SK-N-SH (cell line): ENCODE results near the gene HHEX. TPM values are rescaled to one million over a fixed set of nuclear protein-coding genes. Genes with fewer than 3 reads are reported as not detected.

Source experiments
- CTCF ChIA-PET: fragments of 300-600, 350-600 bp; formaldehyde crosslinking; extraction: SDS; loops from one replicate; lab custom pipeline; 2021; lab: Yijun Ruan, JAX
- POLR2A ChIA-PET: fragments of 350-600 bp; sonication (Branson Sonifier 250); formaldehyde crosslinking; extraction: SDS; loops from one replicate; lab custom pipeline; 2020; ENCODE audit warnings: antibody characterized with exemption, inconsistent platforms; lab: Yijun Ruan, JAX
- DNase-seq: peaks from one replicate; pipeline ENCODE4 v3.0.0; 2012
- H2AFZ ChIP-seq: fragments of 200-600 bp; sonication (generic); 2 replicates; pipeline ENCODE4 v1.8.1; 2016; ENCODE audit warnings: antibody characterized with exemption, mild to moderate bottlenecking, low read depth
- H3F3A ChIP-seq: fragments of 200-600 bp; sonication (generic); replicated peaks from 2 replicates; pipeline ENCODE3; 2016; ENCODE audit warnings: antibody characterized with exemption, mild to moderate bottlenecking; ENCODE audit not compliant: insufficient read depth
- H3K27ac ChIP-seq, 2 experiments: fragments of 200-500 bp in 1 of 2; fragments of 200-600 bp in 1 of 2; sonication (Bioruptor generic) in 1 of 2; sonication (generic), shearing (Covaris generic) in 1 of 2; 2 replicates each; pipeline versions ENCODE4 v1.5.1 to v1.6.1; 2014 to 2016; ENCODE audit warnings: low read depth in 2 of 2, inconsistent platforms in 1 of 2, low read length in 1 of 2, mild to moderate bottlenecking in 1 of 2, mixed read lengths in 1 of 2
- H3K27me3 ChIP-seq: fragments of 200-600 bp; sonication (generic), shearing (Covaris generic); 2 replicates; pipeline ENCODE4 v1.6.1; 2016; ENCODE audit warnings: mixed run types; ENCODE audit not compliant: insufficient read depth
- H3K36me3 ChIP-seq, 2 experiments: fragments of 200-500 bp in 1 of 2; fragments of 200-600 bp in 1 of 2; sonication (Bioruptor generic) in 1 of 2; sonication (generic) in 1 of 2; replicated peaks in 1 of 2; 2 replicates each; pipeline versions ENCODE3 to v1.5.1; 2014 to 2016; ENCODE audit warnings: low read length in 1 of 2, mild to moderate bottlenecking in 1 of 2; ENCODE audit not compliant: insufficient read depth in 2 of 2, control insufficient read depth in 1 of 2
- H3K4me1 ChIP-seq, 2 experiments: fragments of 200-500 bp in 1 of 2; fragments of 200-600 bp in 1 of 2; sonication (Bioruptor generic) in 1 of 2; sonication (generic), shearing (Covaris generic) in 1 of 2; 2 replicates each; pipeline versions ENCODE4 v1.5.1 to v1.6.1; 2014 to 2016; ENCODE audit warnings: low read depth in 1 of 2, low read length in 1 of 2, mixed run types in 1 of 2; ENCODE audit not compliant: insufficient read depth in 2 of 2, control insufficient read depth in 1 of 2
- H3K4me2 ChIP-seq: fragments of 200-600 bp; sonication (generic), shearing (Covaris generic); 2 replicates; pipeline ENCODE4 v1.6.1; 2017; ENCODE audit warnings: mixed run types
- H3K4me3 ChIP-seq, 2 experiments: fragments of 200-500 bp in 1 of 2; fragments of 200-600 bp in 1 of 2; sonication (Bioruptor generic) in 1 of 2; sonication (generic), shearing (Covaris generic) in 1 of 2; 2 replicates each; pipeline versions ENCODE4 v1.5.1 to v1.8.1; 2014 to 2016; ENCODE audit warnings: low read depth in 2 of 2, inconsistent platforms in 1 of 2, low read length in 1 of 2, mild to moderate bottlenecking in 1 of 2, mixed read lengths in 1 of 2, moderate library complexity in 1 of 2
- H3K79me2 ChIP-seq: fragments of 200-600 bp; sonication (generic); 2 replicates; pipeline ENCODE4 v1.8.1; 2017; ENCODE audit warnings: mild to moderate bottlenecking; ENCODE audit not compliant: insufficient read depth
- H3K9ac ChIP-seq: fragments of 200-600 bp; sonication (generic); 2 replicates; pipeline ENCODE4 v1.6.1; 2017; ENCODE audit warnings: mixed run types
- H3K9me2 ChIP-seq: fragments of 200-600 bp; sonication (generic); 2 replicates; pipeline ENCODE4 v1.6.1; 2017; ENCODE audit warnings: mixed run types
- H3K9me3 ChIP-seq: fragments of 200-600 bp; sonication (generic); 2 replicates; pipeline ENCODE4 v1.6.1; 2017; ENCODE audit warnings: mixed run types, mild to moderate bottlenecking, moderate library complexity
- H4K20me1 ChIP-seq: fragments of 200-600 bp; sonication (generic); 2 replicates; pipeline ENCODE4 v1.6.1; 2017; ENCODE audit warnings: mild to moderate bottlenecking, mixed run types; ENCODE audit not compliant: insufficient read depth
- CTCF ChIP-seq: fragments of 200-600 bp; sonication (generic); IDR thresholded peaks from 2 replicates; pipeline ENCODE4 v1.6.1; 2017; ENCODE audit warnings: antibody characterized with exemption, mild to moderate bottlenecking, moderate library complexity
- ELF1 ChIP-seq: IDR thresholded peaks from 2 replicates; pipeline ENCODE4 v1.4.0; 2012
- EP300 ChIP-seq, 2 experiments: IDR thresholded peaks; 2 replicates each; pipeline versions ENCODE4 v1.4.0 to v1.6.1; 2012; ENCODE audit warnings: borderline replicate concordance in 1 of 2, low read depth in 1 of 2, low read length in 1 of 2
- EZH2phosphoT487 ChIP-seq: fragments of 200-600 bp; sonication (generic); IDR thresholded peaks from 2 replicates; pipeline ENCODE4 v1.6.1; 2017; ENCODE audit warnings: low read depth, mixed run types, mild to moderate bottlenecking, antibody characterized with exemption, moderate library complexity, borderline replicate concordance
- FOXM1 ChIP-seq: IDR thresholded peaks from 2 replicates; pipeline ENCODE4 v1.4.0; 2012; ENCODE audit warnings: low read depth, mild to moderate bottlenecking
- MAX ChIP-seq: IDR thresholded peaks from 2 replicates; pipeline ENCODE4 v1.4.0; 2012; ENCODE audit warnings: low read depth
- MXI1 ChIP-seq: IDR thresholded peaks from 2 replicates; pipeline ENCODE4 v1.6.1; 2012; ENCODE audit warnings: mild to moderate bottlenecking, low read depth, low read length, improper control_type of control experiment
- NRF1 ChIP-seq: IDR thresholded peaks from 2 replicates; pipeline ENCODE4 v1.6.1; 2012; ENCODE audit warnings: low read depth, mild to moderate bottlenecking, low read length
- PBX3 ChIP-seq: IDR thresholded peaks from 2 replicates; pipeline ENCODE4; 2012
- POLR2AphosphoS5 ChIP-seq: IDR thresholded peaks from 2 replicates; pipeline ENCODE4 v1.6.1; 2012; ENCODE audit warnings: low read depth, low read length
- RAD21 ChIP-seq: IDR thresholded peaks from 2 replicates; pipeline ENCODE4 v1.6.1; 2012; ENCODE audit warnings: mild to moderate bottlenecking, low read length
- RCOR1 ChIP-seq: fragments of 150-350 bp; IDR thresholded peaks from 2 replicates; pipeline ENCODE4 v1.6.1; 2017; ENCODE audit warnings: antibody characterized with exemption, low read length
- RXRA ChIP-seq: IDR thresholded peaks from 2 replicates; pipeline ENCODE4 v1.4.0; 2012; ENCODE audit warnings: low read depth, mild to moderate bottlenecking, borderline replicate concordance
- SIN3A ChIP-seq: IDR thresholded peaks from 2 replicates; pipeline ENCODE4 v1.6.1; 2012; ENCODE audit warnings: low read depth, mild to moderate bottlenecking, low read length, moderate library complexity, borderline replicate concordance
- SMC3 ChIP-seq: IDR thresholded peaks from 2 replicates; pipeline ENCODE4 v1.6.1; 2012; ENCODE audit warnings: low read depth, low read length, improper control_type of control experiment
- TAF1 ChIP-seq: IDR thresholded peaks from 2 replicates; pipeline ENCODE4 v1.6.1; 2012; ENCODE audit warnings: low read depth, mild to moderate bottlenecking, low read length, moderate library complexity, borderline replicate concordance
- TCF12 ChIP-seq: IDR thresholded peaks from 2 replicates; pipeline ENCODE4 v1.4.0; 2012
- TEAD4 ChIP-seq: IDR thresholded peaks from 2 replicates; pipeline ENCODE4 v1.4.0; 2012; ENCODE audit warnings: mild to moderate bottlenecking, borderline replicate concordance; ENCODE audit not compliant: insufficient read depth
- USF1 ChIP-seq: IDR thresholded peaks from 2 replicates; pipeline ENCODE4 v1.4.0; 2012; ENCODE audit warnings: low read depth, borderline replicate concordance
- YY1 ChIP-seq: IDR thresholded peaks from 2 replicates; pipeline ENCODE4 v1.4.0; 2012; ENCODE audit warnings: low read depth, mild to moderate bottlenecking
- WGBS: methylation state at CpG from one replicate; pipeline ENCODE4 v1.1.6; 2017; ENCODE audit warnings: low lambda C conversion rate; 5-methylcytosine and 5-hydroxymethylcytosine counted together
- polyA plus RNA-seq, 3 experiments: library from polyadenylated mRNA; depleted of rRNA; stranded (reverse); fragments of >200 nt; gene quantifications; 2 replicates each; pipeline ENCODE4 v1.2.3, GENCODE V29; 2012

HHEX gene
- polyA plus RNA-seq, 1 of the 3 experiments (the other 2 are of a cell fraction), result 1.1 TPM

GRCh38 chr10:92691591-92692079 lies 1.9 kb downstream of the HHEX start:
- DNase-seq, result no peak
- no peaks in the 10 kb centered on the region for H3K9me2 ChIP-seq
- H3K4me1 ChIP-seq, result peaks cover 4 to 5% of the 10 kb centered on the region in 2 experiments; a peak in 2 of 4 replicates
- H3K4me3 ChIP-seq, result no peak overlapping the region
- POLR2A ChIA-PET, result no interaction called here
- CTCF ChIA-PET, result interaction anchor here (1.4 kb wide), 1 partner anchor 118 kb away, joined by 3 read pairs; the partner anchor contains the start of gene IDE
- H3K9me3 ChIP-seq, result no peaks in the 10 kb centered on the region
- no peak overlapping the region for H3K4me2 ChIP-seq
- no peaks in the 10 kb centered on the region for H3K79me2 ChIP-seq
- H3K27me3 ChIP-seq, result no peaks in the 10 kb centered on the region
- 97% methylated on average over 23 of the region's 35 CpGs for WGBS
- no peak overlapping the region for H2AFZ ChIP-seq
- H3F3A ChIP-seq, result peaks cover 8% of the 10 kb centered on the region
- H3K9ac ChIP-seq, result no peak overlapping the region
- TF ChIP-seq EP300 (IDR thresholded peaks at IDR 0.05; ENCODE audit: borderline replicate concordance in 1 of 2, low read depth in 1 of 2, low read length in 1 of 2), result no peak
- no peak for TF ChIP-seq MAX
- TF ChIP-seq SIN3A, result no peak
- TF ChIP-seq RCOR1, result no peak
- no peak for TF ChIP-seq RAD21
- no peak for TF ChIP-seq MXI1
- TF ChIP-seq FOXM1, result no peak
- no peak for TF ChIP-seq TAF1
- no peak for TF ChIP-seq PBX3
- TF ChIP-seq EZH2phosphoT487, result no peak
- no peak for TF ChIP-seq RXRA
- no peak for TF ChIP-seq ELF1
- no peak for TF ChIP-seq CTCF
- H3K36me3 ChIP-seq, result no peaks in the 10 kb centered on the region
- H3K27ac ChIP-seq, result no peak overlapping the region
- H4K20me1 ChIP-seq, result no peaks in the 10 kb centered on the region

- CTCF ChIA-PET, result interaction anchor here (1.8 kb wide), 1 partner anchor 175 kb away, joined by 4 read pairs; no protein-coding TSS in a partner anchor
These were observed 2.4 kb downstream of the HHEX start for GRCh38 chr10:92692080-92692671.

More at GRCh38 chr10:92692080-92692671, 2.4 kb downstream of the HHEX start:
- no peak overlapping the region for H2AFZ ChIP-seq
- peaks cover 8% of the 10 kb centered on the region for H3F3A ChIP-seq
- H3K27ac ChIP-seq, result no peak overlapping the region
- H3K9me3 ChIP-seq, result no peaks in the 10 kb centered on the region
- no peak for DNase-seq
- H3K9ac ChIP-seq, result no peak overlapping the region
- H3K9me2 ChIP-seq, result no peaks in the 10 kb centered on the region
- no peaks in the 10 kb centered on the region for H4K20me1 ChIP-seq
- H3K36me3 ChIP-seq, result no peaks in the 10 kb centered on the region
- H3K4me3 ChIP-seq, result no peak overlapping the region
- POLR2A ChIA-PET, result no interaction called here
- peaks cover 4 to 5% of the 10 kb centered on the region in 2 experiments; a peak in 2 of 4 replicates for H3K4me1 ChIP-seq
- H3K4me2 ChIP-seq, result no peak overlapping the region
- H3K27me3 ChIP-seq, result no peaks in the 10 kb centered on the region
- WGBS, result 89% methylated on average over 32 of the region's 34 CpGs
- H3K79me2 ChIP-seq, result no peaks in the 10 kb centered on the region
- TF ChIP-seq USF1 (no peak), FOXM1 (no peak), MXI1 (no peak), POLR2AphosphoS5 (no peak), ELF1 (no peak), TEAD4 (no peak), YY1 (no peak), TCF12 (no peak), NRF1 (no peak), SMC3 (no peak)
- TF ChIP-seq, all 33 proteins: peak for 0
